Measurements from ENCODE around the gene SMPD4.
"Not testable (repeated sequence)": the region's sequence is repeated elsewhere in the genome, so short reads cannot be mapped to it uniquely, and the experiment has no call there.

The SMPD4 gene, protein sequence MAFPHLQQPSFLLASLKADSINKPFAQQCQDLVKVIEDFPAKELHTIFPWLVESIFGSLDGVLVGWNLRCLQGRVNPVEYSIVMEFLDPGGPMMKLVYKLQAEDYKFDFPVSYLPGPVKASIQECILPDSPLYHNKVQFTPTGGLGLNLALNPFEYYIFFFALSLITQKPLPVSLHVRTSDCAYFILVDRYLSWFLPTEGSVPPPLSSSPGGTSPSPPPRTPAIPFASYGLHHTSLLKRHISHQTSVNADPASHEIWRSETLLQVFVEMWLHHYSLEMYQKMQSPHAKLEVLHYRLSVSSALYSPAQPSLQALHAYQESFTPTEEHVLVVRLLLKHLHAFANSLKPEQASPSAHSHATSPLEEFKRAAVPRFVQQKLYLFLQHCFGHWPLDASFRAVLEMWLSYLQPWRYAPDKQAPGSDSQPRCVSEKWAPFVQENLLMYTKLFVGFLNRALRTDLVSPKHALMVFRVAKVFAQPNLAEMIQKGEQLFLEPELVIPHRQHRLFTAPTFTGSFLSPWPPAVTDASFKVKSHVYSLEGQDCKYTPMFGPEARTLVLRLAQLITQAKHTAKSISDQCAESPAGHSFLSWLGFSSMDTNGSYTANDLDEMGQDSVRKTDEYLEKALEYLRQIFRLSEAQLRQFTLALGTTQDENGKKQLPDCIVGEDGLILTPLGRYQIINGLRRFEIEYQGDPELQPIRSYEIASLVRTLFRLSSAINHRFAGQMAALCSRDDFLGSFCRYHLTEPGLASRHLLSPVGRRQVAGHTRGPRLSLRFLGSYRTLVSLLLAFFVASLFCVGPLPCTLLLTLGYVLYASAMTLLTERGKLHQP

GRCh38 chr2:130181325-130181879, at the start of gene SMPD4:
SMPD4 (minus strand) TSS chr2:130181602; CDS start chr2:130176592, 5,010 bp downstream.
- peak; percentile 93 for DNase-seq (ENCODE audit: low spot score)
- no peak for TF ChIP-seq CTCF (IDR thresholded peaks at IDR 0.05; ENCODE audit: borderline replicate concordance, control extremely low read depth, extremely low read depth, insufficient read depth, missing control alignments)
- in situ Hi-C loops (cut with MboI; ENCODE audit: low sequenced_read_pairs, unreplicated experiment): loop anchor here (25.0 kb wide), 1 partner anchor 156 kb away; the partner anchor contains the start of gene IMP4

DNA sequence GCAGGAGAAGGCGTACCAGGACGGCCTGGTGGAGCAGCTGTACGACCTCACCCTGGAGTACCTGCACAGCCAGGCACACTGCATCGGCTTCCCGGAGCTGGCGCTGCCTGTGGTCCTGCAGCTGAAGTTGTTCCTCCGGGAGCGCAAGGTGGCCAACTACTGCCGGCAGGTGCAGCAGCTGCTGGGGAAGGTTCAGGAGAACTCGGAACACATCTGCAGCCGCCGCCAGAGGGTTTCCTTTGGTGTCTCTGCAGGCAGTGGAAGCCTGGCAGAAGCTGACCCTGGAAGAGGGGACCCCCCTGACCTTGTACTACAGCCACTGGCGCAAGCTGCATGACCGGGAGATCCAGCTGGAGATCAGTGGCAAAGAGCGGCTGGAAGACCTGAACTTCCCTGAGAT, 49.5 kb upstream of the SMPD4 start:
- DNase-seq (ENCODE audit: low spot score); in situ Hi-C loops (cut with MboI; ENCODE audit: low sequenced_read_pairs, unreplicated experiment): not testable (repeated sequence)

GRCh38 chr2:130230376-130230775, 49.0 kb upstream of the SMPD4 start:
- in situ Hi-C loops (cut with MboI; ENCODE audit: low sequenced_read_pairs, unreplicated experiment); DNase-seq (ENCODE audit: low spot score): not testable (repeated sequence)

DNA sequence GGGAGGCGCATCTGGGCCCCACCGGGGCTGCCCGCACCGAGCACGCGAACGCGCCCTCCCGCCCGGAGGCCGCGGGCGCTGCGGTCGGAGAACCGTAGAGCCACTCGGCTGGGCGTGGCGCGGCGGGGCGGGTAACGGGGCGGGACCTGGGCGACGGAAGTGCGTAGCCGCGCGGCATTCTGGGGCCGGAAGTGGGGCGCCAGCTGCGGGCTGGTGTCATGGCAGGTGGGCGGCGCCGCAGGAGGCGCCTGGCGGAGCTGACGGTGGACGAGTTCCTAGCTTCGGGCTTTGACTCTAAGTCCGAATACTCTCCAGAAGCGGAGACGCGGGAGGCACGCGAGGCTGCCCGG, 47.7 kb upstream of the SMPD4 start:
- not testable (repeated sequence) for DNase-seq (ENCODE audit: low spot score)

DNA sequence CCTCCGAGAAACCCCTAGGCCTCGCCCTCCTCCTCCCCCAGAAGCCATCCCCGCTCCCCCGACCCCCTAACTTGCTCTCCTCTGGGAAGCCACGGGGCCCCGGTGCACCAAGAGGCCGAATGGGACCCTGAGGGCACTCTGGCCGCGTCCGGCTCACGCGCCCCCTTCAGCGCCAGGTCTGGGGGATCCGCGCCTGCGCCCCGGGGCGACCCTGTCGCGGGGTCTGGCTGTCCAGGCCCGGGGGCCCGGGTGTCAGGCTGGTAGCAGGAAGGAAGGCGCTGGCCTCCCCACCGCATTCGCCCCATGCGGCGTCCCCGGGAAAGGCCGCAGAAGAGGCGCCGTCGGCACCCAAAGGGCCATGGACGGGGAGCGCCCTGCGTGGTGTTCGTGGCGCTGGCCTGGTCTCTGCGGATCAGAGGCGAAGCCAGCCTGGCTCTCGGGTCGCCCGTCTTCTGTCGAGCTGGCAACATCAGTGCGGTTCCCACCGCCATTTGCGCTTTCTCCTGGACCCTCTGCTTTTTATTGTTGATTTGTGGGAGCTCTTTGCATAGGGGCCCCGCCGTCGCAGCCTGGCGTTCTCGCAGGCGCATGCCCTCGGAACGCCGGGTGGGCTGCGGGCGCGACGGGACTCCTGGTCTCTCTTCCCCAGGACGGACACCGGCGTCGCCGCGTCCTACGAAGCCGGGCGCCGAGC, 47.2 kb upstream of the SMPD4 start:
- in situ Hi-C loops (cut with MboI; ENCODE audit: low sequenced_read_pairs, unreplicated experiment); DNase-seq (ENCODE audit: low spot score): not testable (repeated sequence)

More for the DNA sequence above, 47.7 kb upstream of the SMPD4 start:
- in situ Hi-C loops (cut with MboI; ENCODE audit: low sequenced_read_pairs, unreplicated experiment): not testable (repeated sequence)

DNA sequence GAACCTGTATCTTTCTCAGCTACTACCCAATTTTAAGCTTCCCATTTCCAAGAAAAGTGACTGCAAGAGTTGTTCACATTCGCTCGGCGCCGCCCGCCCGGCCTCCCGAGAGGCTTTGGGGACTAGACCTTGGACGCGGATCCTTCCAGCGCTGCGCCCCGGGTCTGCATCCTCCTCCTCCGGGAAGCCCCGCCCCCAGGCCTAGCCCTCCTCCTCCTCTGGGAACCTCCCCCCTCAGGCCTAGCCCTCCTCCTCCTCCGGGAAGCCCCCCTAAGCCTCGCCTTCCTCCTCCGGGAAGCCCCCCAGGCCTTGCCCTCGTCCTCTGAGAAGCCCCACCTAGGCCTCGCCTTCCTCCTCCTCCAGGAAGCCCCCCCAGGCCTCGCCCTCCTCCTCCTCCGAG, 46.6 kb upstream of the SMPD4 start:
- DNase-seq (ENCODE audit: low spot score); in situ Hi-C loops (cut with MboI; ENCODE audit: low sequenced_read_pairs, unreplicated experiment): not testable (repeated sequence)

GRCh38 chr2:130222523-130222922, 41.1 kb upstream of the SMPD4 start:
- in situ Hi-C loops (cut with MboI; ENCODE audit: low sequenced_read_pairs, unreplicated experiment); DNase-seq (ENCODE audit: low spot score): not testable (repeated sequence)

DNA sequence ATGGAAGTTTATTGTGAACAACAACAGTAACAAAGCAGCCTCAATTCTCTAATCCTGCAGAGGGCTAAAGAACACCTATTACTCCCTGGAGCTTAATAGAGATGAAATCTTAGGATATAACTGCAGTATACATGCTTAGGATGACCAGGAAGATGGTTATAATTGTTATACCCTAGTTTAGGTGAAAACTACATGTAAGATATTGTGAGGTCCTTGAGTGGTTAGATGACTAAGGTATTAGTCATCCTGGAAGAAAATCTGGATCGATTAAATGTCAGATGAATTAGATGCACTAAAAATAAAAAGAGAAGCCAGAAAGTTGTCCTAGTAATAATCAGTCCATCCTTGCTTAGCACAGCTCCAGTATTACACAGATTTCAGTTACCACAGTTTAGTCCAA, 39.1 kb upstream of the SMPD4 start:
- in situ Hi-C loops (cut with MboI; ENCODE audit: low sequenced_read_pairs, unreplicated experiment); DNase-seq (ENCODE audit: low spot score): not testable (repeated sequence)

GRCh38 chr2:130219147-130219546, 37.7 kb upstream of the SMPD4 start:
- DNase-seq (ENCODE audit: low spot score); in situ Hi-C loops (cut with MboI; ENCODE audit: low sequenced_read_pairs, unreplicated experiment): not testable (repeated sequence)

DNA sequence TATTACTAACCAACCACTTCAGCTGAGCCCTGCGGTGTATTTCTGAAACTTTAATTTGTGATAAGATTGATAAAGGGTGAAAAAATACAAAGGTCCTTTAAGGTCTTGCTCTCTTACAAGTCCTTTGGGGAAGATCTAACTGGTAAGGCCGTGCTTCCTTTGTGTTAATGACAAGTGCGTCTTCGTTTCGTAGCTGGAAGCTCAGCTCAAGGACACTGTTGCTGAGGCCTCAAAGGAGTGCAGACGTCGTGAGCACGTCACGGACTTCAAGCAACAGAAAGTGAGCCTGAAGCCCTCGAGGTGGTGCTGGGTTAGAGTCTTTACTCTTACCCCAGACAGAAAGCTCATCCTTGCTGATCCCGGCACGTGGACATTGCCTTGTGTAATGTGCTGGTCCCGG, 25.6 kb upstream of the SMPD4 start:
- in situ Hi-C loops (cut with MboI; ENCODE audit: low sequenced_read_pairs, unreplicated experiment); DNase-seq (ENCODE audit: low spot score): not testable (repeated sequence)

DNA sequence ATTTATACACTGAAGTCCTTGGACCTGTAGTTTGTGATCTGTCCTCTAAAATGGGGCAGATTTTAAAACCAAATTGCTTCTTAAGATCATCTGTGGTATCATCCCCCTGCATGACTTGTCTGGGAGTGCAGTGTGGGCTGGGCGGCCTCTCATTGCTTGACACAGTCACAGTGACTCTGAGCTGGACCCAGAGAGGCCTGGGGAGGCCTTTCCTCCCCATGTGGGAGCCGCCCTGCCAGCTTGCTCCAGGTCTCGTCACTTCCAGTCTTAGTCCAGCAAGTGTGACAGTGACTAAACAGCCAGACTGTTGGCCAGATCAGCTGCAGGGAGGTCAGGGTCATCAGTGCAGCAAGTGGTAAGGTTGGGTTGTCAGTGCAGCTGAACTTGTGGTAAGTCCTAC, 21.7 kb upstream of the SMPD4 start:
- in situ Hi-C loops (cut with MboI; ENCODE audit: low sequenced_read_pairs, unreplicated experiment); DNase-seq (ENCODE audit: low spot score): not testable (repeated sequence)

- in situ Hi-C loops (cut with MboI; ENCODE audit: low sequenced_read_pairs, unreplicated experiment); DNase-seq (ENCODE audit: low spot score): not testable (repeated sequence)
Observed at GRCh38 chr2:130202518-130202917, 21.1 kb upstream of the SMPD4 start.
